DND-41 (cell line): ENCODE data around the gene ZNF503.

Experiments
- ATAC-seq: fragments of 200-7000 bp; cut with Tn5 transposase; 3 replicates; pipeline ENCODE4 v1.9.1; 2021; ENCODE audit warnings: low read depth; ENCODE audit not compliant: insufficient read depth
- DNase-seq: peaks from one replicate; pipeline ENCODE4 v3.0.0-alpha.2; 2020
- H2AFZ ChIP-seq: 2 replicates; pipeline ENCODE4 v1.6.0; 2012; ENCODE audit warnings: low read depth, low read length
- H3K27ac ChIP-seq: 2 replicates; pipeline ENCODE4 v1.5.1; 2012; ENCODE audit warnings: low read length, inconsistent platforms
- H3K27me3 ChIP-seq: fragments of 200-600 bp; sonication (generic); 2 replicates; pipeline ENCODE4 v1.6.0; 2012; ENCODE audit warnings: low read length, mild to moderate bottlenecking, inconsistent platforms; ENCODE audit not compliant: insufficient read depth, poor library complexity
- H3K36me3 ChIP-seq: 2 replicates; pipeline ENCODE4 v1.5.1; 2012; ENCODE audit warnings: low read length, inconsistent platforms; ENCODE audit not compliant: insufficient read depth
- H3K4me1 ChIP-seq: 2 replicates; pipeline ENCODE4 v1.5.1; 2012; ENCODE audit warnings: mild to moderate bottlenecking, low read length; ENCODE audit not compliant: insufficient read depth
- H3K4me2 ChIP-seq: 2 replicates; pipeline ENCODE4 v1.6.0; 2012; ENCODE audit warnings: mild to moderate bottlenecking, moderate library complexity, low read length, inconsistent platforms; ENCODE audit not compliant: insufficient read depth
- H3K4me3 ChIP-seq, 2 experiments: fragments of 200-600 bp in 1 of 2; shearing (Covaris generic) in 1 of 2; 2 replicates each; pipeline ENCODE4 v1.5.1; 2012 to 2016; ENCODE audit warnings: inconsistent platforms in 2 of 2, low read length in 2 of 2, mild to moderate bottlenecking in 2 of 2, low read depth in 1 of 2, moderate library complexity in 1 of 2
- H3K79me2 ChIP-seq: 2 replicates; pipeline ENCODE4 v1.6.0; 2012; ENCODE audit warnings: low read length, inconsistent platforms; ENCODE audit not compliant: insufficient read depth
- H3K9ac ChIP-seq: 2 replicates; pipeline ENCODE4 v1.6.0; 2012; ENCODE audit warnings: low read depth, mild to moderate bottlenecking, inconsistent platforms, low read length, moderate library complexity
- H3K9me3 ChIP-seq: 2 replicates; pipeline ENCODE4 v1.5.1; 2012; ENCODE audit warnings: low read length, moderate library complexity, mild to moderate bottlenecking, inconsistent platforms; ENCODE audit not compliant: insufficient read depth, severe bottlenecking
- H4K20me1 ChIP-seq: 2 replicates; pipeline ENCODE4 v1.6.0; 2012; ENCODE audit warnings: low read length; ENCODE audit not compliant: insufficient read depth
- CTCF ChIP-seq: IDR thresholded peaks from 2 replicates; pipeline ENCODE4 v1.5.1; 2012; ENCODE audit warnings: borderline replicate concordance, low read length, moderate library complexity, mild to moderate bottlenecking; ENCODE audit not compliant: poor library complexity, severe bottlenecking; ENCODE audit errors: extremely low read depth
- EZH2 ChIP-seq: IDR thresholded peaks from 3 replicates; pipeline ENCODE4 v1.6.1; 2012; ENCODE audit warnings: borderline replicate concordance, low read depth, mild to moderate bottlenecking, moderate library complexity, low read length, inconsistent platforms; ENCODE audit not compliant: severe bottlenecking

The ZNF503 gene

GRCh38 chr10:75431180-75432111 is 29.9 kb upstream of the ZNF503 start, which contains the start of gene LRMDA:
TSS of gene LRMDA (plus strand) at chr10:75431624.
- Histone ChIP-seq H2AFZ (no peak within 1 kb of the TSS), H3K27ac (no peak within 1 kb of the TSS), H3K36me3 (no peaks in the 10 kb centered on the region), H4K20me1 (no peaks in the 10 kb centered on the region), H3K4me2 (no peak within 1 kb of the TSS), H3K4me1 (no peaks in the 10 kb centered on the region), H3K4me3 (no peak within 1 kb of the TSS), H3K27me3 (peaks cover 5% of the 10 kb centered on the region), H3K9ac (no peak within 1 kb of the TSS), H3K9me3 (no peaks in the 10 kb centered on the region), H3K79me2 (no peaks in the 10 kb centered on the region)
- no peak for DNase-seq
- no peak for ATAC-seq
- TF ChIP-seq EZH2 = no peak
- no peak for TF ChIP-seq CTCF

- Histone ChIP-seq H3K36me3 (no peaks in the 10 kb centered on the region), H3K9ac (no peak overlapping the region), H3K27ac (no peak overlapping the region), H3K4me2 (no peak overlapping the region), H2AFZ (no peak overlapping the region), H3K27me3 (peaks cover 5% of the 10 kb centered on the region), H4K20me1 (no peaks in the 10 kb centered on the region), H3K4me1 (no peaks in the 10 kb centered on the region), H3K79me2 (no peaks in the 10 kb centered on the region), H3K9me3 (no peaks in the 10 kb centered on the region), H3K4me3 (no peak overlapping the region)
- ATAC-seq = no peak
- TF ChIP-seq EZH2 = no peak
- no peak for TF ChIP-seq CTCF
- no peak for DNase-seq
Observed at GRCh38 chr10:75430000-75430763, 28.6 kb upstream of the ZNF503 start.

GRCh38 chr10:75429159-75429827 is 27.7 kb upstream of the ZNF503 start:
- Histone ChIP-seq H3K4me2 (no peak overlapping the region), H3K4me1 (no peaks in the 10 kb centered on the region), H3K9ac (no peak overlapping the region), H3K4me3 (no peak overlapping the region), H4K20me1 (no peaks in the 10 kb centered on the region), H3K27me3 (peaks cover 5% of the 10 kb centered on the region), H3K36me3 (no peaks in the 10 kb centered on the region), H2AFZ (no peak overlapping the region), H3K27ac (no peak overlapping the region), H3K9me3 (no peaks in the 10 kb centered on the region), H3K79me2 (no peaks in the 10 kb centered on the region)
- no peak for TF ChIP-seq EZH2
- DNase-seq (no peak), ATAC-seq (no peak)
